ENCODE data around the gene MRPL58.

- TF ChIP-seq POLR2A (IDR thresholded peaks at IDR 0.05): no peak
- TF ChIP-seq, protein P1, sequence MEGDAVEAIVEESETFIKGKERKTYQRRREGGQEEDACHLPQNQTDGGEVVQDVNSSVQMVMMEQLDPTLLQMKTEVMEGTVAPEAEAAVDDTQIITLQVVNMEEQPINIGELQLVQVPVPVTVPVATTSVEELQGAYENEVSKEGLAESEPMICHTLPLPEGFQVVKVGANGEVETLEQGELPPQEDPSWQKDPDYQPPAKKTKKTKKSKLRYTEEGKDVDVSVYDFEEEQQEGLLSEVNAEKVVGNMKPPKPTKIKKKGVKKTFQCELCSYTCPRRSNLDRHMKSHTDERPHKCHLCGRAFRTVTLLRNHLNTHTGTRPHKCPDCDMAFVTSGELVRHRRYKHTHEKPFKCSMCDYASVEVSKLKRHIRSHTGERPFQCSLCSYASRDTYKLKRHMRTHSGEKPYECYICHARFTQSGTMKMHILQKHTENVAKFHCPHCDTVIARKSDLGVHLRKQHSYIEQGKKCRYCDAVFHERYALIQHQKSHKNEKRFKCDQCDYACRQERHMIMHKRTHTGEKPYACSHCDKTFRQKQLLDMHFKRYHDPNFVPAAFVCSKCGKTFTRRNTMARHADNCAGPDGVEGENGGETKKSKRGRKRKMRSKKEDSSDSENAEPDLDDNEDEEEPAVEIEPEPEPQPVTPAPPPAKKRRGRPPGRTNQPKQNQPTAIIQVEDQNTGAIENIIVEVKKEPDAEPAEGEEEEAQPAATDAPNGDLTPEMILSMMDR (IDR thresholded peaks at IDR 0.05): peak in 1 of 6 experiments; percentile 24
Measured at GRCh38 chr17:75034236-75034908, 21.9 kb downstream of the MRPL58 start.
